ENCODE measurements around the gene KCNF1.

KCNF1 gene

DNA sequence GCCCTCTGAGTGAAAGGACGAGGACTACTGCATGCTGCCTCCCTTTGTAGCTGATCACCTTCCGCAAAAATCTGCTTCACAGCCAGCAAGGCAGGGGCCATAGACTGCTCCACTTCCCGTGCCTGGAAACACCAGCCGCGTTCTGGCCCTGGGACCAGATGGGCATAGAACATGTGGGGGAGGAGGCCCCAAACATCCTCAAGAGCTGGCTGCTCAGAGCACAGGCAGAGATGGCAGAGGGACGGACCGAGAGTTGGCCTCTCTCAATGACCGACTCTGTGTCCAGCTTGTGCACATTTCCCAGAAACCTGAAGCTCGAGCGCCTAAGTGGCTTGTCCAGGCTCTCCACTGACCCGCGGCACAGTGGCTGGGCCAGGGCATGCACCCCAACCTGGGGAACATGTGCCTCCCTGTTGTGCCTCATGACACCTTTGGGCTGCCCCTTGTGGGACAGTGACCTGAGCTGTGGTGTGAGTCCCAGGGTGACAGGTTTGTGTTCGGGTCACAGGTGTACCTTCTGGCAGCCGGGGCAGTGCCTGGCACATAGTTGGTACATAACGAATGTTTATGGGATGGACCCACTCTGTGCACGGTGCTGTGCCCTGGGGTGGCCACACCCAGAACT is 9.1 kb downstream of the KCNF1 start:
- no peak for DNase-seq (ENCODE audit: low read depth)

DNA sequence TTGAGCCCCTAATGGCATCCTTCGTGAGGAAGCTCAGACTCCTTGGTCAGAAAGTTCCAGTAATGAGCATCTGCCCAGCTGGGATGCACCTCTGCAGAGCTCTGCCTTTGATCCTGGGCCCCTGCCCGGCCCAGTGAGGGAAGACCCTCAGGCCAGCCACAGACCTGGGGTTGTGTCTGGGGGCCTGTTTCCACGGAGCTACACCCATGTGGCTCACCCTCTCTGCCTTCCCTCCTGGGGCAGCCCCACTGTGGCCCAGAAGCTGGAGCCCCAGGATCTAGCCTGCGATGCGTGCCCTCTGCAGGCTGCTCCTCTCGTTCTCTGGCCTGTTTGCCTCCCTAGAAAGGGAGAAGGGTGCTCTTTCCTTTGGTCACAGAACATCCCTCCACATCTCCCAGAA is 9.8 kb downstream of the KCNF1 start:
- no peak for DNase-seq (ENCODE audit: low read depth)

DNA sequence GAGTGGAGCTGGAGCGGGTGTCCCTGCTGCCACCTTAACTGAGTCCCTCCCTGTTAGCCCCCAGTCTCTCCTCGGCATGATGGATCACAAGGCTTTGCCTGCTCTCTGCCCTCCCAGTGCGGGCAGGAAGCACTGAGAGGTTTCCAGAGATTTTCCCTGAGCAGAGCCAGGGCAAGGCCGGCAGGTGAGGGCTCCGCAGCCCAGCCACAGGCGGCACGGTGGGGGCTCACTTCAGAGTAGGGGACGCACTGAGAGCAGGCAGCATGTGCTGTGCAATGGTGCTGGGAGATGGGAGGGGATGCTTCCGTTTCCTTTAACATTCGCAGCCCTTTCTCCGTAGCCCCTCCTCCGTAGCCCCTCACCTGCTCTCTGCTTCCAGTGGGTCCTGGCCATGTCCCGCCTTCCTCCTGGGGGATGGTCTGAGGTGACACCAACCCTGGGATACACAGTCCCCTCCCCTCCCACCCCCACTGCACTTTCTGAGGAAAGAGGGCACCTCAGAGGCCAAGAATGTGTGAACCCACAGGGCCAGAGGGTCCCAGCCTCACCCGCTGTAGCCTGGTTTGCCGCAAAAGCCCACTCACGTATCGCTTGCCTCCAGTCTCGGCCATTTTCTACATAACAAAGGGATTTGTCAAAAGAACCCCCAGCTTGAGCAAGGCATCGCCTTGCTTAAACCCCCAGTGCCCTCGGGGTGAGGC is 10.7 kb downstream of the KCNF1 start:
- DNase-seq (ENCODE audit: low read depth), result no peak

DNA sequence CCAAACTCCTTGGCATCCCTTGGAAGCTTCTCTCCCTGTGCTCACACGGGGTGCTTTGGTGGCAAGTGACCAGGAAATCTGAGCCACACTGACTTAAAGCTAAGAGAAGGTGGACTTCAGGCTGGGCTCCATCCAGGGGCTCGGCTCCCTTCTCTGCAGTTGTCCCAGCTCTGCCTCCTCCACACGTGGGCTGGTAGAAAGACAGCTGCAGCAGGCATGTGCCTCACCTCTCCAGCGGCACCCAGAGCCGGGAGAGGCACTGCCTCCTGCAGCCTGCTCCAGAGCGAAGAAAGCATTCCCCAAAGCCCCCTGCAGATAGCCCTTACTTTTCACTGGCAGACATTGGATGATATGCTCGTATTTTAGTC is 11.3 kb downstream of the KCNF1 start:
- no peak for DNase-seq (ENCODE audit: low read depth)

DNA sequence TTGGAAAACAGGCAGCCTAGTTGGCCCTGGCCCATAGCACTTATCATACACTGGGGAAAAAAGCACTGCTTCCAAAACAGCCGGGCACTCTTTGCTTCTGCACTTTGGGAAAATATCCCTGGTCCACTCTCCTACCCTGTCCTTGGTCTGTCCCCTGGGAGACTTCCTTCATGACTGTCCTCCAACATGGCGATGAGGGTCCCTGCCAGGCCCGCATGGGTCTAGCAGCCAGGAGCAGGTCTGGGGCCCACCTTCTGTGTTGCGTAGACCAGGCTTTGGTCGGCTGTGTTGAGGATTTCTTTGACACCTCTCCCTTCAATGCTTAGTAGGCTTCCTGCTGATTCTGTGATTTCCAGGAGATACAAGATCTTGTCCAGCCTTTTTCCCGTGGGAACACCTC is 12.2 kb downstream of the KCNF1 start:
- no peak for DNase-seq (ENCODE audit: low read depth)

- no peak for DNase-seq (ENCODE audit: low read depth)
These were observed 12.7 kb downstream of the KCNF1 start for GRCh38 chr2:10924441-10924840.

GRCh38 chr2:10924859-10925258 is 13.1 kb downstream of the KCNF1 start:
- DNase-seq (ENCODE audit: low read depth), result no peak

DNA sequence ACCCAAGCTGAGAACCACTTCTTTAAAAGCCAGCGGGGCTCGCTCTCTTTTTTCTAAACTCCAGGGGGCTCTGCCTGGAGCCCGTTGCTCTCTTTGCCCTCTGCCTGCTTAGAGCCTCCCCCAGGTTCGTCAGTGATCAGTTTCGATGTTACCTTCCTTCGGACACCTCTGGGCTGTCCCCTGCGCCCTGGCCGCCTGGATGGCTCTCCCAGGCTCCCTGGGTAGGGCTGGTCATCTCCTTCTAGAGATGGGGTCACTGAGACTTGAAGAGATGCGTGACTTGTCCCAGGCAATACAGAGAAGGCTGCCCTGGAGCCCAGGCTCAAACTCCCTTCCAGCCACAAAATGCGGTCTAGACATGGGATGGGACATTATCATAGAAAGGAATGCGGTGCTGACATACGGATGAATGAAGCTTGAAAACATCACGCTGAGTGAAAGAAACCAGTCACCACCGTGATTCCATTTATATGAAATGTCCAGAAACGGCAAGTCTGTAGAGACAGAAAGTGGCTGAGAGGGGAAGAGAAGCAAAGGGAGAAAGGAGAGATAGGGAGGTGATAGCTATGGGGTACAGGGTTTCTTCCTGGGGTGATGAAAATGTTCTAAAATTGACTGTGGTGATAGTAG is 14.6 kb downstream of the KCNF1 start:
- DNase-seq (ENCODE audit: low read depth), result no peak

DNA sequence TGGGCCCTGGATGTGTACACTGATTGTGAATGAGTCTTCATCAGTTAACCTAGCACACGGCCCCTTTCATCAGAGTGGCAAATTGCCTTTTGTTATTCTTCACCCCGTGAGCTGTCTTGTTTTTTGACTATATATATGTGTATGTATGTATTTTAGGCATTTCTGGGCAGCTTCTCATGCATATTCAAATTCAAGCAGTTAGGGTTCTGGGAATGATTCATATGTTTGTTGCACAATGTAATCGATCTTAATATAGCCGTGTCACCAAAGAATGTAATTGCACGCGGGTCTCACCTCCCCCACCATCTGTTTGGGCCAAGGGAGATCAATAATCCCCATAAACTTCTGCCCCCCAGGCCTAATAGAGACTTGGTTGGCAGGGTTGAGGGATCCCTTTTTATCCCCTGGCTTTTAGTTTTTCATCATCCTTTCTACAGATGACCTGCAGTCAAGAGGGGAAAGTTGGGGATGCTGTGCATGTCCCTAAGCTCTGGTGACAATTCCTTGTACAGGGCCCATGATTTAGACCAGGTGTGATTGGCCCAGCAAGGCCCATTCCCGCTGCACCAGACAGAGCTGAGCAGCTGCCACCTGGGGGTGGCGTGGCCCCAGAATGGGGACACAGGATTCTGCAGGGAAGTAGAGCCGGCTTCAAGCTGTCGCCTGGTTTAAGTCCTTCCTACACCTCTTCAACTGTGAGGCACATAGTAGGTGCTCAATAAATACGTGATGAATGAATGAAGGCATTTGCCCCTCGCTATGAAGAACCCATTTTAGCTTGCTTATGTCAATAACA is 19.2 kb downstream of the KCNF1 start:
- no peak for DNase-seq (ENCODE audit: low read depth)

DNA sequence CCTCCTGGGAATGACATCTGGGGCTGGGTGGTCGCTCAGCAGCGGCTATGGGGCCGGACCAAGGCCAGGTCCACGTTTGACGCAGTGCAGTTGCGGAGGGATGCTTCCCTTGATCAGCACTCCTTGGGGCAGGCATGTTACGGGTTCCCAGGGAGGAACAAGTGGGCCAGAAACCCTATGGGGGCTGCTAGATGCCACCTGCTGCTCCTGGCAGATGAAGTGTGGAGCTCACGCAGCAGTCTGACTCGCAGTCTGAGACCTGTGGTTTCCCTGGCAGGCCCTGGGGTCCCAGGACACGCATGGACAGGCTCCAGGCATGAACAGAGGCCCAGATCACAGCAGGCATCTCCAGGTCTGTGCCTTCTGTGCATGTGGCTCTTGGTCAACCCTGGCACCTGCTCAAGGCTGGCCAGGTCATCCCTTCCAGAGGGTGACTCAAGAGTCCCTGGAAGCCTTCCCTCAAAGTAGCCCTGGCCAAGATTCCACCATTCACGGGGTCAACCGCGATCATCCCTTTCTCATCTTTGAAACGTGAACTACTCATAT is 20.0 kb downstream of the KCNF1 start:
- DNase-seq (ENCODE audit: low read depth), result no peak

GRCh38 chr2:10932345-10933151 is 20.8 kb downstream of the KCNF1 start:
- DNase-seq (ENCODE audit: low read depth), result no peak

- no peak for DNase-seq (ENCODE audit: low read depth)
These were observed 22.0 kb downstream of the KCNF1 start for GRCh38 chr2:10933700-10934225.

DNA sequence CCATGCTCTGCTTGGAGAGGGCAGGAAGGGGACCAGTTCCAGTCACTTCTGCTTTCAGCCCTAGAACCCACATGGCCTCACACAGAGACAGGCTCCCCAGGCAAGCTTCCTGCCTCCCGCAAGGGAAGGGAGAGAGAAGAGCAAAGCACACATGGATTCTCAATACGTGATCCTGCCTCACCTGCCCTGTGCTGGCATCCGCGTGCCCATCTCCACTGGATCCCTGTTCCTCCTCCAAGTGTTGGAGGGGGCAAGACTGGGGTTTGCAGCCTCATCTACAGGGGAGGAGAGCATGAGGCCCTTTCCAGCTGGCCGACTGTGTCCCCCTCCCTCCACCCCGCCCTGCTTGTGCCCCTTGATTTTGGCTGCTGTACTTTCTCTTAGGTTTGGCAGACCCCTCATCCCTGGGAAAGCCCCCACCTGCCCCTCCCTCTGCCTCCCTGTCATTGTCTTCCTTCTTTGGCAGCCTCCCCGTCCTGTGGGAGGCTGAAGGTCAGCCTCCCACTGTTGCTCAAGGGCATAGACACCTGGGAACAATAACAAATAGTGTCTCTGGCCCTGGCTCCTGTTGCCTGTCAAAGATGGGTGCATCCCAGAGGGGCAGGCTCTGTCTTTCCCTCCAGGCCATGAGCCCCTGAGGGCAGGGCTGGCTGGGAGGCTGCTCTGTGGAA is 22.7 kb downstream of the KCNF1 start:
- no peak for DNase-seq (ENCODE audit: low read depth)

- DNase-seq (ENCODE audit: low read depth), result no peak
These were observed 23.2 kb downstream of the KCNF1 start for GRCh38 chr2:10934979-10935350.

DNA sequence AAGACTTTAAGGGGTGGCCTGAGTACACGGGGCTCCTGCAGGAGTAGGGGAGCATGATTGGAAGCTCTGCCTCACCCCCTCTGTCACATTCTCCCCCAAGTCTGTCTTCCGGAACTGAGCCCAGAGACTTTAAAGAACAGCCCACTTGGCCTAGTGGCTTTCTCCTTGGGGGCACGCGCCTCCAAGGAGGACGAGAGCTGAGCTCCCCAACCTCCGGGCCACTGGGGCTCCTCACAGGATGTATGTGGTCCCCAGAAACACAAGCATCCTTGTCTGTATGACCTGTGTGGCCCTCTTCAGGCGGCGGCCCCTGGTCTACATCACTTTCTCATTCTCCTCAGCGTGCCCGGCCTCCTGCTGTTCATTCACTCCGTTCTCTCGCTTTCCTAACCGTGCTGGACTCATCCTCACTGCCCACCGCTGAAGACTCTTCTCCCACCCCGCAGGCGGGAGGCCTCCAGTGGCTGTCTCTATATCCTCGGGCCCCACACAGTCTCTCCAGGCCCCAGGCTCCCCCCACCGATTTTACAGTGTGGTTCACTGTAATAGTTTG is 23.7 kb downstream of the KCNF1 start:
- DNase-seq (ENCODE audit: low read depth), result no peak

DNA sequence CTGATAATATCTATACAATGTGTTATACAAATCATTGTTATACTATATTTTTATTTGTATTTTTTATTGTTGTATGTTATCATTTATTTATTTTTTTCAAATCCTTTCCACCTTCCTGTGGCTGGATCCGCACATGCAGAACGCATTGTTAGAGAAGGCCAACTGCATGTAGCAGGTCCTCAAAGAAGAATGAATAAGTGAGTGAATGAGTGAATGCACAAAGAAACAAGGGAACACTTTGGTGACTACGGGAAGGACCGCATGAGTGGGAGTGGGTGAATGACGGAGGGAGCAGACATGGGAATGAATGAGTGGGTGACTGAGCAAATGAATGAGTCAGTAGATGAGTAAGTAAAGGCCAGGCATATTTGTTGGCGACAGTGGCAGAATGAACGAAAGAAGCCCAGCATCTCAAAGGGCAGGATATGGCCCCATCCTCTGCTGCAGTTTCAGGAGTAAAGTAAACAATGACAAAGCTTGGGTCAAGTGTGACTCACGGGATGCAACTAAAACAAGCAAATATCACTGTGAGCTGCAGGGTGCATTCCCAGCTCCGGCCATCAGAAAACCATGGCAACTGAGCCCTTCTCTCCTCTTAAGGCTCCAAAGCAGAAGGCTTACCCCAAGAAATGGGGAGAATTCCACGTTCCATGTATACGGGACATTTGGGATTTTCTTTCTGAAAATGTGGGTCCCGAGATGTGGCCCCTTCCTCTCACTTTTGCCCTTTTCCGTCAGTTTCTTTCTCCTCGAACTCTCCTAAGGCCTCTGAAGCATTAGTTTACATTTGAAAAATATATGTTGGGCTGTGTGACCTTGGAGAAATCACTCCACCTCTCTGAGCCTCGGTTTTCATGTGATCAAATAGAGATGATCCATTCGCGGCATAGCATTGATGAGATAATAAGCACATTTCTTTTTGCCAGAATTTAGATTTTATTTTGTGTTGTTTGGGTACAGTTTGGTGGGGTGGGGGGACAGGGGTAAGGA is 24.5 kb downstream of the KCNF1 start:
- DNase-seq (ENCODE audit: low read depth), result peak; percentile 98

DNA sequence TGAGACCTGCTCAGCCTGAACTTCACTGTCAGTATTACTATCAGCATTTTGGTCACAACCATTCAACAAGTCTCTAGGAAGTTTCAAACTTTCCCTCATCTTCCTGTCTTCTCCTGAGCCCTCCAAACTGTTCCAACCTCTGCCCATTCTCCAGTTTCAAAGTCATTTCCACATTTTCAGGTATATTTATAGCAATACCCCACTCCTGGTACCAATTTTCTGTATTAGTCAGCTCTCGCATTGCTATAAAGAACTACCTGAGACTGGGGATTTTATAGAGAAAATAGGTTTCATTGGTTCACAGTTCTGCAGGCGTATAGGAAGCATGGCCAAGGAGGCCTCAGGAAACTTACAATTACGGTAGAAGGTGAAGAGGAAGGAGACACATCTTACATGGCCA is 27.3 kb downstream of the KCNF1 start:
- DNase-seq (ENCODE audit: low read depth), result no peak

DNA sequence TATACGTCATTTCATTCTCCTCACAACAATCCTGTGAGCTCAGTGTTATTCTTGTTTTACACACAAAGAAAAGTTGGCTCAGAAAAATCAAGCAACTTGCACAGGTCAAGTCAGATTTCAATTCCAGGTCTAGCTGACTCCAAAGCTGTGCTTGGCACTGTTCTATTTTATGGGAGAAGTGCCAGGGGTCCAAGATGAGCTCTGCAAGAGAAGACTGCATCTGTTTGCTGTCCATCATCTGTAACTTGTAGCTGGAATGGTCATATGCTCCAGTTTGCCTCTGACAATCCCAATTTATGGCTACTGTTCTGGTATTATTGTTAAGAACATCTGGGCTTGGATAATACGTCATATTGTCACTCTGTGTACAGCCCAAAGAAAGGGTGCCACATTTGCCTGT is 28.9 kb downstream of the KCNF1 start:
- DNase-seq (ENCODE audit: low read depth), result no peak

GRCh38 chr2:10941383-10941782 is 29.6 kb downstream of the KCNF1 start:
- no peak for DNase-seq (ENCODE audit: low read depth)

Measured in HS-27A (cell line).